Astrocyte of the cerebellum (primary cell): Measurements from ENCODE around the gene SLC17A5.

Experiments used
- DNase-seq: peaks from one replicate; pipeline ENCODE4 v3.0.0-alpha.2; 2011; ENCODE audit warnings: low read depth
- H3K4me3 ChIP-seq: 2 replicates; pipeline ENCODE4 v1.5.1; 2011; ENCODE audit warnings: mild to moderate bottlenecking, low read depth, low read length, moderate library complexity
- CTCF ChIP-seq: IDR thresholded peaks from 2 replicates; pipeline ENCODE4 v1.5.1; 2012; ENCODE audit warnings: low read length, low read depth, moderate library complexity, mild to moderate bottlenecking; ENCODE audit errors: missing control alignments
- in situ Hi-C: cut with HindIII; loops from 2 replicates; pipeline ENCODE4 v1.10.0; 2017; ENCODE audit warnings: low sequenced_read_pairs

SLC17A5 gene

GRCh38 chr6:73640179-73640750 is 13.5 kb downstream of the SLC17A5 start:
- in situ Hi-C loops, result no loop called here
- no peak overlapping the region for H3K4me3 ChIP-seq
- no peak for DNase-seq
- TF ChIP-seq CTCF, result no peak

- in situ Hi-C loops, result no loop called here
- no peak for DNase-seq
- no peak for TF ChIP-seq CTCF
- no peak overlapping the region for H3K4me3 ChIP-seq
Observed at GRCh38 chr6:73639040-73639439, 14.8 kb downstream of the SLC17A5 start.

GRCh38 chr6:73637404-73637803 is 16.4 kb downstream of the SLC17A5 start:
- no peak for DNase-seq
- in situ Hi-C loops, result no loop called here
- no peak overlapping the region for H3K4me3 ChIP-seq
- TF ChIP-seq CTCF, result no peak

- no peak for TF ChIP-seq CTCF
- no peak overlapping the region for H3K4me3 ChIP-seq
- no peak for DNase-seq
- in situ Hi-C loops, result no loop called here
Observed at GRCh38 chr6:73636048-73636447, 17.7 kb downstream of the SLC17A5 start.

- in situ Hi-C loops, result no loop called here
- no peak for DNase-seq
- TF ChIP-seq CTCF, result no peak
Observed at GRCh38 chr6:73632346-73632745, 21.4 kb downstream of the SLC17A5 start.

GRCh38 chr6:73631849-73632248 is 21.9 kb downstream of the SLC17A5 start:
- TF ChIP-seq CTCF, result no peak
- no peak overlapping the region for H3K4me3 ChIP-seq
- in situ Hi-C loops, result no loop called here
- no peak for DNase-seq

More at GRCh38 chr6:73632346-73632745, 21.4 kb downstream of the SLC17A5 start:
- no peak overlapping the region for H3K4me3 ChIP-seq
